ENCODE measurements around the gene CHFR. TPM values are rescaled to one million over a fixed set of nuclear protein-coding genes. Genes with fewer than 3 reads are reported as not detected.
"Not testable (repeated sequence)": the region's sequence is repeated elsewhere in the genome, so short reads cannot be mapped to it uniquely, and the experiment has no call there.

Gene CHFR
- total and polyA plus RNA-seq, 5 donors = 12.5 to 27.6 (median 15.9) TPM

DNA sequence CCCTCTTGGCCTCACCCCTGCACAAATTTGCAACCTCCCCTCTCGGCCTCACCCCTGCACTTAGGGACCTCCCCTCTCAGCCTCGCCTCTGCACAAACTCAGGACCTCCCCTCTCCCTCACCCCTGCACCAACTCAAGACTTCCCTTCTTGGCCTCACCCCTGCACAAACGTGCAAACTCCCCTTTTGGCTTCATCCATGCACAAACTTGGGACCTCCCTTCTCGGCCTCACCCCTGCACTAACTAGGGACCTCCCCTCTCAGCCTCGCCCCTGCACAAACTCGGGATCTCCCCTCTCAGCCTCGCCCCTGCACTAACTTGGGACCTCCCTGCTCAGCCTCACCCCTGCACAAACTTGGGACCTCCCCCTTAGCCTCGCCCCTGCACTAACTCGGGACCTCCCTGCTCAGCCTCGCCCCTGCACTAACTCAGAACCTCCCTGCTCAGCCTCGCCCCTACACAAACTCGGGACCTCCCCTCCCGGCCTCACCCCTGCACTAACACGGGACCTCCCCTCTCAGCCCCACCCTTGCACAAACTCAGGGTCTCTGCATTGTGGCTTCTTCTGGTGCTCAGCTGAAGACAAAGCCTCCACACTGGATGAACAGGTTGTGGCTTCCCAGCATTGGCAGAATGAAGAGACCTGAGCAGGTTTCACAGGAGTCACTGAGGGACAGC is 47.7 kb downstream of the CHFR start:
- intact Hi-C loops (cut with DNase I) = no loop called here
- peak in 1 of 3 donors; percentile 38 for DNase-seq
- Histone ChIP-seq H3K27ac (ENCODE audit: low read length) (no peak overlapping the region), H3K9me3 (ENCODE audit: control insufficient read depth, low read length) (no peaks in the 10 kb centered on the region), H3K4me3 (ENCODE audit: low read length) (no peak overlapping the region), H3K4me1 (ENCODE audit: control insufficient read depth, insufficient read depth, low read length) (no peaks in the 10 kb centered on the region), H3K27me3 (ENCODE audit: control insufficient read depth, insufficient read depth) (no peaks in the 10 kb centered on the region)
- 91% methylated on average over 14 of the region's 14 CpGs for WGBS
- ATAC-seq = no peak

- intact Hi-C loops (cut with DNase I) = no loop called here
- H3K4me1 ChIP-seq (ENCODE audit: control insufficient read depth, insufficient read depth, low read length) = no peaks in the 10 kb centered on the region
- no peaks in the 10 kb centered on the region for H3K9me3 ChIP-seq (ENCODE audit: control insufficient read depth, low read length)
- H3K4me3 ChIP-seq (ENCODE audit: low read length) = no peak overlapping the region
- peak in 2 of 3 donors; percentile 61 to 62 for DNase-seq
- no peak overlapping the region for H3K27ac ChIP-seq (ENCODE audit: low read length)
- WGBS = 74% methylated on average over 17 of the region's 17 CpGs
- H3K27me3 ChIP-seq (ENCODE audit: control insufficient read depth, insufficient read depth) = no peaks in the 10 kb centered on the region
- peak; percentile 10 to 44 for ATAC-seq
These were observed 48.9 kb downstream of the CHFR start for GRCh38 chr12:132838410-132839080.

DNA sequence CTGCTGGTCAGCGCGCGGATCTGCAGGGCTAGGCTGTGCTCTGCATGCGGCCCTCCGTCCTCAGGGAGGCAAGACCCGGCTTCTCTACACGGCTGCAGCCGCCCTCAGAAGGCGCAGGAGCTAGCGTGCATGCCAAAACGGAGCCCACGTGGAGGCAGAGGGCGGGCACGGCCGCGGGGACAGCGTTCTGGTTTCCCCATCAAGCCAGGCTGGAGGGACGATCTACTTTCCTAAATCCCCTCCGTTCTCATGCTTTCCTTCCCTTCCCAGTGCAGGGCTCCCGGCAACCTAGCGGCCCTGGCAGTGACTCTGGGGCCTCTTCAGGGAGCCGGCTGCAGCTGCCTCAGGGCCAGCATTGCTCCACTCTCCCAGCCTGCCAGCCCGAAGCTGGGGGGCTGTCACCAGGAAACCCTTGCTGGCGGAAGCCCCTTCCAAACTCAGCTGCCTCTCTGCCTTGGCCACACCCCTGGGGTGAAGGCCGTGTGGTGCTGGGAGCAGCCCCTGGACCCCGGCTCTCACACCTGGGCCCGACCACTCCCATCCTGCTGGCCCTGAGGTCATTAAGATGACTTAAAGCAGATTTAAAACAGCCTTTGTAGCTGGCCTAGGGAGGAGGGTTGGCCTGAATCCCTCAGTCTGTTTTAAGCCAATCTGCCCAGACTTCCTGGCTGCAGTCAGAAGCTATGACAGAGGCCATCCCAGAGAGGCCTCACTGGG is 49.6 kb downstream of the CHFR start:
- ATAC-seq (peak; percentile 65), DNase-seq (peak; percentile 50 to 82 (median 79))
- H3K27me3 ChIP-seq (ENCODE audit: control insufficient read depth, insufficient read depth) = no peaks in the 10 kb centered on the region
- H3K4me3 ChIP-seq (ENCODE audit: low read length) = no peak overlapping the region
- no peaks in the 10 kb centered on the region for H3K4me1 ChIP-seq (ENCODE audit: control insufficient read depth, insufficient read depth, low read length)
- no peaks in the 10 kb centered on the region for H3K9me3 ChIP-seq (ENCODE audit: control insufficient read depth, low read length)
- 62% methylated on average over 27 of the region's 27 CpGs for WGBS
- no peak overlapping the region for H3K27ac ChIP-seq (ENCODE audit: low read length)
- intact Hi-C loops (cut with DNase I) = no loop called here

GRCh38 chr12:132836795-132837331 is 50.5 kb downstream of the CHFR start:
- no peaks in the 10 kb centered on the region for H3K9me3 ChIP-seq (ENCODE audit: control insufficient read depth, low read length)
- intact Hi-C loops (cut with DNase I) = no loop called here
- H3K4me1 ChIP-seq (ENCODE audit: control insufficient read depth, insufficient read depth, low read length) = no peaks in the 10 kb centered on the region
- no peaks in the 10 kb centered on the region for H3K27me3 ChIP-seq (ENCODE audit: control insufficient read depth, insufficient read depth)
- WGBS = 72% methylated on average over 5 of the region's 5 CpGs
- ATAC-seq = no peak
- no peak for DNase-seq
- no peak overlapping the region for H3K27ac ChIP-seq (ENCODE audit: low read length)
- H3K4me3 ChIP-seq (ENCODE audit: low read length) = no peak overlapping the region

DNA sequence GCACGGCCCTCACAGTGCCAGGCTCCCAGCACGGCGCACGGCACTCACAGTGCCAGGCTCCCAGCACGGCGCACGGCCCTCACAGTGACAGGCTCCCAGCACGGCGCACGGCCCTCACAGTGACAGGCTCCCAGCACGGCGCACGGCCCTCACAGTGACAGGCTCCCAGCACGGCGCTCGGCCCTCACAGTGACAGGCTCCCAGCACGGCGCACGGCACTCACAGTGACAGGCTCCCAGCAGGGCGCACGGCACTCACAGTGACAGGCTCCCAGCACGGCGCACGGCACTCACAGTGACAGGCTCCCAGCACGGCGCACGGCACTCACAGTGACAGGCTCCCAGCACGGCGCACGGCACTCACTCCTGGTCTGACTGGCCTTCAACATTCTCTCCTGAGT is 51.2 kb downstream of the CHFR start:
- H3K4me3 ChIP-seq (ENCODE audit: low read length); H3K9me3 ChIP-seq (ENCODE audit: control insufficient read depth, low read length); H3K27me3 ChIP-seq (ENCODE audit: control insufficient read depth, insufficient read depth); intact Hi-C loops (cut with DNase I); H3K27ac ChIP-seq (ENCODE audit: low read length); ATAC-seq; DNase-seq; H3K4me1 ChIP-seq (ENCODE audit: control insufficient read depth, insufficient read depth, low read length): not testable (repeated sequence)
- 88% methylated on average over 30 of the region's 30 CpGs for WGBS

DNA sequence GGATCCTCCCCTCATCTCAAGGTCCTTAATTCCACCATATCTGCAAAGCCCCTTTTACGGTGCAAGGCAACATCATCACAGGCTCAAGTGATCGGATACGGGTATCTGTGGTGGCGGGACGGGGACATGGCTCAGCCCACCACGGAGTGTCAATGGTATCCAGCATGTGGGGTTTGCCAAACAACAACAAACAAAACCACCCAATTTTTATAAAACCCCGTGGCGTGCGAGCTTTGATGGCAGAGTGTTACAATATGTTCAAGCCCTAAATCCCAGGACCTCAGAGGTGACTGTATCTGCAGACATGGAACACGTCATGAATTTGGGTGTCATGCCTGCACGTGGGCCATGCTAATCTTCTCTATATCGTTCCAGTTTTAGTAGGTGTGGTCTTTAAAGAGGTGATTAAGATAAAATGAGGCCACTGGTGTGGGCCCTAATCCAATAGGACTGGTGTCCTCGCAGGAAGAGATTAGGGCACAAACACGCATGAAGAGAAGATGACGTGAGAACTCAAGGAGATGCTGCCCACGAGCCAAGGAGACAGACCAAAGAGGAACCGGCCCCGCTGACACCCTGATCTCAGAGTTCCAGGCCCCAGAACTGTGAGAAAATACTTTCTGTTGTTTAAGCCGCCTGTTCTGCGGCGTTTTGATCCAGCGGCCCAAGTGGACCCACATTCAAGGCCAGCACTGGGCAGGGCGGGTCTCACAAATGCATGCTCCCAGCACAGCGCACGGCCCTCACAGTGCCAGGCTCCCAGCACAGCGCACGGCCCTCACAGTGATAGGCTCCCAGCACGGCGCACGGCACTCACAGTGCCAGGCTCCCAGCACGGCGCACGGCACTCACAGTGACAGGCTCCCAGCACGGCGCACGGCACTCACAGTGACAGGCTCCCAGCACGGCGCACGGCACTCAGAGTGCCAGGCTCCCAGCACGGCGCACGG is 52.1 kb downstream of the CHFR start:
- DNase-seq (peak in 1 of 3 donors; percentile 21), ATAC-seq (no peak)
- H3K27me3 ChIP-seq (ENCODE audit: control insufficient read depth, insufficient read depth) = no peaks in the 10 kb centered on the region
- H3K4me3 ChIP-seq (ENCODE audit: low read length) = no peak overlapping the region
- H3K9me3 ChIP-seq (ENCODE audit: control insufficient read depth, low read length) = no peaks in the 10 kb centered on the region
- WGBS = 90% methylated on average over 42 of the region's 42 CpGs
- H3K4me1 ChIP-seq (ENCODE audit: control insufficient read depth, insufficient read depth, low read length) = no peaks in the 10 kb centered on the region
- intact Hi-C loops (cut with DNase I) = no loop called here
- no peak overlapping the region for H3K27ac ChIP-seq (ENCODE audit: low read length)

DNA sequence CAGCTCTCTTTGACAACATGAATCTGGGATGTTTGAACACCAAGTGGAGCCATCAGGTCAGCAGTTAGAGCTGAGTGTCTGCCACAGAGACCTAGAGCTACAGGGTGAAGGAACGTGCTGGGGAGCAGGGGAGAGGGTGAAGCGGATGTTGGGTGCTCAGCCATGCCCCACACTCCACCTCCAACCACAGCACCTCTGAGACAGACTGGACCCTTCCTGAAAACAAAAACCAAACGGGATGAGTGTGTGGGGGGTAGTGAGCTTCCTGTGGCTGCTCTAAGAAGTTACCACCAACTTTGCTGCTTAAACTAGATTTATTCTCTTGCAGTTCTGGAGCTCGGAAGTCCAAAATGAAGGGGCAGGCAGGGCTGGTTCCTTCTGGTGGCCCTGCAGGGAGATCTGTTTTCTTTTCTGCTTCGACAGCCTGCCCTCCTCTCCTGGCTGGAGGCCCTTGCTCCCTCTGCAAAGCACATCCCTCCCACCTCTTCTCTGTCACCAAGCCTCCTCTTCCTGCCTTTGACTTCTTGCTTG is 53.2 kb downstream of the CHFR start:
- intact Hi-C loops (cut with DNase I) = no loop called here
- WGBS = 76% methylated on average over 5 of the region's 5 CpGs
- DNase-seq = peak in 1 of 3 donors; percentile 9
- Histone ChIP-seq H3K27me3 (ENCODE audit: control insufficient read depth, insufficient read depth) (no peaks in the 10 kb centered on the region), H3K9me3 (ENCODE audit: control insufficient read depth, low read length) (no peaks in the 10 kb centered on the region), H3K4me1 (ENCODE audit: control insufficient read depth, insufficient read depth, low read length) (no peaks in the 10 kb centered on the region), H3K4me3 (ENCODE audit: low read length) (no peak overlapping the region), H3K27ac (ENCODE audit: low read length) (no peak overlapping the region)
- ATAC-seq = no peak

DNA sequence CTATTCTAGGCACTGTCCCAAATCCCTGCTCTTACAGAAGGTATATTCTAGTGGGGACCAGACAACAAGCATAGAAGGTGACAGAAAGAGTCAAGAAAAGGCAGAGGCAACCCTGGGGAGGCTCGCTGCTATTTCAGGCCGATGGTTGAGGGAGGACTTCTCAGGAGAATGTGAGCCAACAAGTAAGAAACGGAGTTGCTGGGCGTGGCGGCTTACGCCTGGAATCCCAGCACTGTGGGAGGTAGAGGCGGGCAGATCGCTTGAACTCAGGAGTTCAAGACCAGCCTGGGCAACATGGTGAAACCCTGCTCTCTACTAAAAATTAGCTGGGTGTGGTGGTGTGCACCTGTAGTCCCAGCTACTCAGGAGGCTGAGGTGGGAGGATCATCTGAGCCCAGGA is 54.1 kb downstream of the CHFR start:
- no peaks in the 10 kb centered on the region for H3K27me3 ChIP-seq (ENCODE audit: control insufficient read depth, insufficient read depth)
- ATAC-seq (no peak), DNase-seq (peak in 1 of 3 donors; percentile 16)
- intact Hi-C loops (cut with DNase I) = no loop called here
- H3K27ac ChIP-seq (ENCODE audit: low read length) = no peak overlapping the region
- no peak overlapping the region for H3K4me3 ChIP-seq (ENCODE audit: low read length)
- no peaks in the 10 kb centered on the region for H3K9me3 ChIP-seq (ENCODE audit: control insufficient read depth, low read length)
- H3K4me1 ChIP-seq (ENCODE audit: control insufficient read depth, insufficient read depth, low read length) = no peaks in the 10 kb centered on the region
- 94% methylated on average over 8 of the region's 8 CpGs for WGBS

GRCh38 chr12:132831771-132832170 is 55.6 kb downstream of the CHFR start:
- no peaks in the 10 kb centered on the region for H3K27me3 ChIP-seq (ENCODE audit: control insufficient read depth, insufficient read depth)
- H3K4me3 ChIP-seq (ENCODE audit: low read length) = no peak overlapping the region
- ATAC-seq (no peak), DNase-seq (peak in 2 of 3 donors; percentile 15 to 24)
- H3K27ac ChIP-seq (ENCODE audit: low read length) = no peak overlapping the region
- 90% methylated on average over 11 of the region's 11 CpGs for WGBS
- intact Hi-C loops (cut with DNase I) = no loop called here
- H3K9me3 ChIP-seq (ENCODE audit: control insufficient read depth, low read length) = no peaks in the 10 kb centered on the region
- H3K4me1 ChIP-seq (ENCODE audit: control insufficient read depth, insufficient read depth, low read length) = peaks cover 2% of the 10 kb centered on the region

All from right cardiac atrium (tissue), 5 donors.